ENCODE data around the gene GALNT12.

DNA sequence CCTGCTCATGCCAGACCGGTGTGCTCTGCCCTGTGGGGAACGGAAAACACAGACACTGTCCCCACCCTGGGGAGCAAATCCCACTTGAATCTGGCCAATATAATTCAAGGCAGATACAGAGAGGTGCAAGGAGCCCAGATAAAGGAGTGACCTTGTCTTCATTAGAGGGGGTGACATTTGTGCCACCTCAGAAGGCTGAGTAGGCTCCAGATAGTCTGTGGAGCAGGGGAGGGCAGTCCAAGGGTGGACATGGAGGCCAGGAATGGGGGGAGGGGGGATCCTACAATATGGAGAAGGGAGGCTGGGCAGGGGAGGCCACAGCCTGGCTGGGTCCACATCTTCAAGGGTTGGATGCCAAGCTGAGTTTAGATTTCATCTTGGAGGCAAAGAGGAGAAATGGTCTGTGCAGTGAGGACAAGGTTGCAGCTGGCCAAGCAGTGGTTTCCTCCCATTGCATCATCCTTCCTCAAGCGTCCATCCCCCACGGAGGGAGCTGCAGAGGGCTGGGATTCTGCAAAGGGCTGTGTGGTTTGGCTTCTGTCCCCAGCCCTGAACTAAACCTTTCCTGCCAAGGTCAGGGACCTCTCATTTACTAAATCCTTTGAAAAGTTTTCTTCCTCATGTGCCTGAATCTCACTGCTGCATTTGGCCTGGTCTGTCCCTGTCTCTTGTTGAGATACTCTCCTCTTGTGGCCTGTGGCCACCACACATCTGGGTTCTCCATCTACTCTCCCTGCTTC is 60.1 kb downstream of the GALNT12 start:
- TF ChIP-seq, protein P1, sequence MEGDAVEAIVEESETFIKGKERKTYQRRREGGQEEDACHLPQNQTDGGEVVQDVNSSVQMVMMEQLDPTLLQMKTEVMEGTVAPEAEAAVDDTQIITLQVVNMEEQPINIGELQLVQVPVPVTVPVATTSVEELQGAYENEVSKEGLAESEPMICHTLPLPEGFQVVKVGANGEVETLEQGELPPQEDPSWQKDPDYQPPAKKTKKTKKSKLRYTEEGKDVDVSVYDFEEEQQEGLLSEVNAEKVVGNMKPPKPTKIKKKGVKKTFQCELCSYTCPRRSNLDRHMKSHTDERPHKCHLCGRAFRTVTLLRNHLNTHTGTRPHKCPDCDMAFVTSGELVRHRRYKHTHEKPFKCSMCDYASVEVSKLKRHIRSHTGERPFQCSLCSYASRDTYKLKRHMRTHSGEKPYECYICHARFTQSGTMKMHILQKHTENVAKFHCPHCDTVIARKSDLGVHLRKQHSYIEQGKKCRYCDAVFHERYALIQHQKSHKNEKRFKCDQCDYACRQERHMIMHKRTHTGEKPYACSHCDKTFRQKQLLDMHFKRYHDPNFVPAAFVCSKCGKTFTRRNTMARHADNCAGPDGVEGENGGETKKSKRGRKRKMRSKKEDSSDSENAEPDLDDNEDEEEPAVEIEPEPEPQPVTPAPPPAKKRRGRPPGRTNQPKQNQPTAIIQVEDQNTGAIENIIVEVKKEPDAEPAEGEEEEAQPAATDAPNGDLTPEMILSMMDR (conservative IDR thresholded peaks at IDR 0.05; ENCODE audit: low read depth, low read length): no peak
- TF ChIP-seq EZH2 (IDR thresholded peaks at IDR 0.05; ENCODE audit: low read length, unreplicated experiment): no peak
